ENCODE results near the gene STK39. TPM values are rescaled to one million over a fixed set of nuclear protein-coding genes. Genes with fewer than 3 reads are reported as not detected.

The STK39 gene
- total and polyA plus RNA-seq, 9 of the 15 experiments (the other 6 are each of a cell fraction or from before 2014, with no cell fraction given), result 0.19 to 0.76 (median 0.51) TPM

GRCh38 chr2:168058675-168059074 lies 188.7 kb downstream of the STK39 start:
- Histone ChIP-seq H2AFZ (ENCODE audit: low read depth, low read length) (no peak overlapping the region), H3K27me3 (ENCODE audit: control insufficient read depth in 2 of 2, insufficient read depth in 2 of 2, low read length in 2 of 2) (peaks cover 0 to 8% of the 10 kb centered on the region in 2 experiments; a peak in 2 of 5 replicates), H3K9me3 (replicated peaks; ENCODE audit: control insufficient read depth, insufficient read depth, low read depth, low read length) (no peaks in the 10 kb centered on the region), H3K4me1 (replicated peaks in 1 of 2; ENCODE audit: control insufficient read depth in 2 of 2, insufficient read depth in 2 of 2, low read length in 2 of 2) (no peaks in the 10 kb centered on the region), H3K4me3 (no peak overlapping the region), H3K9ac (ENCODE audit: insufficient read depth in 1 of 2, low read depth in 2 of 2, low read length in 2 of 2) (no peak overlapping the region), H3K79me2 (ENCODE audit: control insufficient read depth, insufficient read depth, low read length) (no peaks in the 10 kb centered on the region), H3K27ac (ENCODE audit: extremely low read depth, low read depth, low read length) (no peak overlapping the region), H3K4me2 (ENCODE audit: insufficient read depth, low read length) (no peak overlapping the region), H3K36me3 (ENCODE audit: control insufficient read depth, insufficient read depth, low read length) (no peaks in the 10 kb centered on the region), H3K9me1 (ENCODE audit: control insufficient read depth, insufficient read depth, low read length) (no peaks in the 10 kb centered on the region), H4K20me1 (replicated peaks; ENCODE audit: control insufficient read depth, insufficient read depth, low read length) (no peaks in the 10 kb centered on the region)
- DNase-seq (ENCODE audit: extremely low read depth in 1 of 4, low spot score in 3 of 4), result no peak
- no peak for ATAC-seq
- no TSS peak for BruUV-seq (replicated peaks)
- ChIA-PET CTCF (ENCODE audit: low intra/inter-chr PET ratio) (no interaction called here), POLR2A (no interaction called here)
- no peak for FAIRE-seq
- intact Hi-C loops (cut with micrococcal nuclease), result no loop called here
- no peak for TF ChIP-seq YBX1 (IDR thresholded peaks at IDR 0.05)
- TF ChIP-seq SMARCB1 (IDR thresholded peaks at IDR 0.05; ENCODE audit: insufficient read length, low read depth), result no peak
- TF ChIP-seq CTBP1 (IDR thresholded peaks at IDR 0.05; ENCODE audit: borderline replicate concordance), result no peak
- no peak for TF ChIP-seq ZNF174 (CRISPR knock-in tag; IDR thresholded peaks at IDR 0.05)
- TF ChIP-seq EP300 (IDR thresholded peaks at IDR 0.05; ENCODE audit: low read length), result no peak
- no peak for TF ChIP-seq ASH1L (IDR thresholded peaks at IDR 0.05; ENCODE audit: borderline replicate concordance, low read depth, partially characterized antibody)
- TF ChIP-seq STAT6 (CRISPR knock-in tag; IDR thresholded peaks at IDR 0.05), result no peak
- TF ChIP-seq ZNF263 (CRISPR knock-in tag; IDR thresholded peaks at IDR 0.05; ENCODE audit: borderline replicate concordance), result no peak
- no peak for TF ChIP-seq HIVEP1 (CRISPR knock-in tag; IDR thresholded peaks at IDR 0.05)
- no peak for TF ChIP-seq TBP (optimal IDR thresholded peaks at IDR 0.05; ENCODE audit: low read depth, low read length)
- no peak for TF ChIP-seq ZBTB17 (CRISPR knock-in tag; IDR thresholded peaks at IDR 0.05)
- TF ChIP-seq PCBP2 (IDR thresholded peaks at IDR 0.05; ENCODE audit: low read depth, low read length, poor library complexity, severe bottlenecking), result no peak
- TF ChIP-seq TAL1 (IDR thresholded peaks at IDR 0.05), result no peak
- no peak for TF ChIP-seq MBD2 (IDR thresholded peaks at IDR 0.05; ENCODE audit: borderline replicate concordance, low read depth)
- WGBS (ENCODE audit: insufficient coverage, low coverage, missing lambda C conversion rate), result 0% methylated on average over 3 of the region's 3 CpGs
- in situ Hi-C loops (cut with MboI), result no loop called here

Data from K562 (cell line).